ENCODE measurements around the gene CSPG4.
"Not testable (repeated sequence)": the region's sequence is repeated elsewhere in the genome, so short reads cannot be mapped to it uniquely, and the experiment has no call there.

The CSPG4 gene

GRCh38 chr15:75721480-75721922 lies 8.9 kb upstream of the CSPG4 start:
- no peaks in the 10 kb centered on the region for H3K27me3 ChIP-seq (ENCODE audit: insufficient read depth, low read depth)
- no peak overlapping the region for H3K9ac ChIP-seq
- no peak overlapping the region for H2AFZ ChIP-seq (ENCODE audit: low read depth)
- no peak overlapping the region for H3K4me2 ChIP-seq
- H3K27ac ChIP-seq: no peak overlapping the region
- TF ChIP-seq CTCF (conservative IDR thresholded peaks at IDR 0.05; ENCODE audit: low read depth, low read length): no peak
- peaks cover 14% of the 10 kb centered on the region for H3K4me1 ChIP-seq (ENCODE audit: low read depth, poor library complexity, severe bottlenecking)
- H3K36me3 ChIP-seq (ENCODE audit: insufficient read depth): no peaks in the 10 kb centered on the region
- no peaks in the 10 kb centered on the region for H3K79me2 ChIP-seq (ENCODE audit: insufficient read depth, low read depth)
- H4K20me1 ChIP-seq (ENCODE audit: insufficient read depth): no peaks in the 10 kb centered on the region
- no peak overlapping the region for H3K4me3 ChIP-seq (IDR thresholded peaks at IDR 0.05; ENCODE audit: insufficient read depth, low read depth, low read length)

GRCh38 chr15:75720787-75721479 lies 8.3 kb upstream of the CSPG4 start:
- H3K27me3 ChIP-seq (ENCODE audit: insufficient read depth, low read depth): no peaks in the 10 kb centered on the region
- H3K27ac ChIP-seq: no peak overlapping the region
- TF ChIP-seq CTCF (conservative IDR thresholded peaks at IDR 0.05; ENCODE audit: low read depth, low read length): no peak; the same call in 1 of the 2 replicates
- H3K9ac ChIP-seq: no peak overlapping the region
- H3K4me2 ChIP-seq: no peak overlapping the region
- H3K36me3 ChIP-seq (ENCODE audit: insufficient read depth): no peaks in the 10 kb centered on the region
- H3K79me2 ChIP-seq (ENCODE audit: insufficient read depth, low read depth): no peaks in the 10 kb centered on the region
- H3K4me3 ChIP-seq (IDR thresholded peaks at IDR 0.05; ENCODE audit: insufficient read depth, low read depth, low read length): no peak overlapping the region
- H3K4me1 ChIP-seq (ENCODE audit: low read depth, poor library complexity, severe bottlenecking): peaks cover 14% of the 10 kb centered on the region
- H4K20me1 ChIP-seq (ENCODE audit: insufficient read depth): no peaks in the 10 kb centered on the region
- no peak overlapping the region for H2AFZ ChIP-seq (ENCODE audit: low read depth)

- H3K4me3 ChIP-seq (IDR thresholded peaks at IDR 0.05; ENCODE audit: insufficient read depth, low read depth, low read length): no peak overlapping the region
- H2AFZ ChIP-seq (ENCODE audit: low read depth): no peak overlapping the region
- no peaks in the 10 kb centered on the region for H3K36me3 ChIP-seq (ENCODE audit: insufficient read depth)
- no peak overlapping the region for H3K4me2 ChIP-seq
- H3K4me1 ChIP-seq (ENCODE audit: low read depth, poor library complexity, severe bottlenecking): peaks cover 14% of the 10 kb centered on the region
- no peak for TF ChIP-seq CTCF (conservative IDR thresholded peaks at IDR 0.05; ENCODE audit: low read depth, low read length)
- no peaks in the 10 kb centered on the region for H3K27me3 ChIP-seq (ENCODE audit: insufficient read depth, low read depth)
- no peak overlapping the region for H3K27ac ChIP-seq
- no peak overlapping the region for H3K9ac ChIP-seq
- H4K20me1 ChIP-seq (ENCODE audit: insufficient read depth): no peaks in the 10 kb centered on the region
- no peaks in the 10 kb centered on the region for H3K79me2 ChIP-seq (ENCODE audit: insufficient read depth, low read depth)
These were observed 7.6 kb upstream of the CSPG4 start for GRCh38 chr15:75720297-75720696.

- no peaks in the 10 kb centered on the region; the same call in 1 of the 2 replicates for H3K27me3 ChIP-seq (ENCODE audit: insufficient read depth, low read depth)
- peaks cover 2% of the 10 kb centered on the region for H3K4me1 ChIP-seq (ENCODE audit: low read depth, poor library complexity, severe bottlenecking)
- H3K36me3 ChIP-seq (ENCODE audit: insufficient read depth): no peaks in the 10 kb centered on the region
- H3K4me2 ChIP-seq: no peak overlapping the region
- no peak overlapping the region for H3K9ac ChIP-seq
- no peak overlapping the region for H2AFZ ChIP-seq (ENCODE audit: low read depth)
- TF ChIP-seq CTCF (conservative IDR thresholded peaks at IDR 0.05; ENCODE audit: low read depth, low read length): no peak
- H3K27ac ChIP-seq: no peak overlapping the region
- H3K79me2 ChIP-seq (ENCODE audit: insufficient read depth, low read depth): no peaks in the 10 kb centered on the region
- no peaks in the 10 kb centered on the region for H4K20me1 ChIP-seq (ENCODE audit: insufficient read depth)
- no peak overlapping the region for H3K4me3 ChIP-seq (IDR thresholded peaks at IDR 0.05; ENCODE audit: insufficient read depth, low read depth, low read length)
These were observed 5.7 kb upstream of the CSPG4 start for GRCh38 chr15:75718328-75718727.

GRCh38 chr15:75717001-75717400 lies 4.4 kb upstream of the CSPG4 start:
- H3K9ac ChIP-seq; H3K27ac ChIP-seq; H3K4me1 ChIP-seq (ENCODE audit: low read depth, poor library complexity, severe bottlenecking); H2AFZ ChIP-seq (ENCODE audit: low read depth); H3K27me3 ChIP-seq (ENCODE audit: insufficient read depth, low read depth); H4K20me1 ChIP-seq (ENCODE audit: insufficient read depth); H3K36me3 ChIP-seq (ENCODE audit: insufficient read depth); H3K79me2 ChIP-seq (ENCODE audit: insufficient read depth, low read depth); H3K4me2 ChIP-seq; H3K4me3 ChIP-seq (IDR thresholded peaks at IDR 0.05; ENCODE audit: insufficient read depth, low read depth, low read length): not testable (repeated sequence)

GRCh38 chr15:75716249-75716950 lies 3.8 kb upstream of the CSPG4 start:
- H3K36me3 ChIP-seq (ENCODE audit: insufficient read depth): not testable (repeated sequence)

GRCh38 chr15:75715312-75715832 lies 2.7 kb upstream of the CSPG4 start:
- H3K79me2 ChIP-seq (ENCODE audit: insufficient read depth, low read depth); H3K4me2 ChIP-seq; H3K4me1 ChIP-seq (ENCODE audit: low read depth, poor library complexity, severe bottlenecking); H3K27me3 ChIP-seq (ENCODE audit: insufficient read depth, low read depth); H3K4me3 ChIP-seq (IDR thresholded peaks at IDR 0.05; ENCODE audit: insufficient read depth, low read depth, low read length); H3K27ac ChIP-seq; H3K9ac ChIP-seq; H2AFZ ChIP-seq (ENCODE audit: low read depth); H3K36me3 ChIP-seq (ENCODE audit: insufficient read depth); H4K20me1 ChIP-seq (ENCODE audit: insufficient read depth): not testable (repeated sequence)

More at GRCh38 chr15:75716249-75716950, 3.8 kb upstream of the CSPG4 start:
- not testable (repeated sequence) for H3K27me3 ChIP-seq (ENCODE audit: insufficient read depth, low read depth); H3K79me2 ChIP-seq (ENCODE audit: insufficient read depth, low read depth); H3K9ac ChIP-seq; H2AFZ ChIP-seq (ENCODE audit: low read depth); H4K20me1 ChIP-seq (ENCODE audit: insufficient read depth); H3K4me2 ChIP-seq; H3K27ac ChIP-seq; H3K4me3 ChIP-seq (IDR thresholded peaks at IDR 0.05; ENCODE audit: insufficient read depth, low read depth, low read length); H3K4me1 ChIP-seq (ENCODE audit: low read depth, poor library complexity, severe bottlenecking)

Data from KMS-11 (cell line).